Heart left ventricle (tissue), 16 donors: ENCODE results near the gene ROBO1. TPM values are rescaled to one million over a fixed set of nuclear protein-coding genes. Genes with fewer than 3 reads are reported as not detected.

Experiments
- ATAC-seq, 4 donors: fragments of 200-7000 bp; cut with Tn5 transposase; one replicate each; pipeline ENCODE4 v1.9.1; 2020 to 2022; ENCODE audit warnings: moderate library complexity in 4 of 4, mild to moderate bottlenecking in 3 of 4, moderate number of reproducible peaks in 1 of 4
- DNase-seq, 5 donors: peaks; one replicate each; pipeline ENCODE4 v3.0.0-alpha.2; 2020
- H3K27ac ChIP-seq, 12 donors: fragments of 200-600 bp; sonication (generic) in 4 of 12; one replicate each; pipeline versions ENCODE4 v1.5.0 to v1.8.0; 2016 to 2022; ENCODE audit warnings: mild to moderate bottlenecking in 2 of 12
- H3K27me3 ChIP-seq, 9 donors: fragments of 200-600 bp; sonication (generic) in 2 of 9; one replicate each; pipeline versions ENCODE4 v1.5.1 to v1.8.0; 2016 to 2022; ENCODE audit warnings: mild to moderate bottlenecking in 3 of 9
- H3K36me3 ChIP-seq, 9 donors: fragments of 200-600 bp; sonication (generic) in 2 of 9; one replicate each; pipeline versions ENCODE4 v1.5.0 to v1.8.0; 2018 to 2022; ENCODE audit warnings: mild to moderate bottlenecking in 2 of 9
- H3K4me1 ChIP-seq, 12 donors: fragments of 200-600 bp; sonication (generic) in 4 of 12; one replicate each; pipeline versions ENCODE4 v1.5.0 to v1.8.0; 2016 to 2022; ENCODE audit warnings: mild to moderate bottlenecking in 3 of 12
- H3K4me3 ChIP-seq, 12 donors: fragments of 200-600 bp; sonication (generic) in 4 of 12; one replicate each; pipeline versions ENCODE4 v1.5.0 to v1.8.0; 2017 to 2022; ENCODE audit warnings: mild to moderate bottlenecking in 9 of 12, moderate library complexity in 4 of 12
- H3K9me3 ChIP-seq, 12 donors: fragments of 200-600 bp; sonication (generic) in 4 of 12; one replicate each; pipeline versions ENCODE4 v1.5.0 to v1.8.0; 2016 to 2022; ENCODE audit warnings: mild to moderate bottlenecking in 1 of 12
- CTCF ChIP-seq, 12 donors: fragments of 200-600 bp; sonication (generic) in 4 of 12; IDR thresholded peaks; one replicate each; pipeline versions ENCODE4 v1.5.0 to v1.8.0; 2018 to 2022; ENCODE audit warnings: antibody characterized with exemption in 12 of 12, mild to moderate bottlenecking in 5 of 12
- POLR2A ChIP-seq, 2 donors: fragments of 450-650 bp; IDR thresholded peaks; one replicate each; pipeline ENCODE4 v1.6.1; 2017; ENCODE audit warnings: antibody characterized with exemption in 2 of 2, mild to moderate bottlenecking in 2 of 2, moderate library complexity in 2 of 2
- WGBS, 4 donors: extraction: QIAGEN DNeasy Blood & Tissue Kit in 2 of 4; methylation state at CpG; one replicate each; pipeline versions ENCODE4 v1.1.5 to v1.1.7; 2013 to 2018; 5-methylcytosine and 5-hydroxymethylcytosine counted together
- intact Hi-C, 10 donors: fragments of 100-400 bp; cut with DNase I; formaldehyde crosslinking; loops; one replicate each; pipeline versions ENCODE4 v1.11.1 to v1.14.2; 2022
- polyA plus RNA-seq, 2 donors: library from polyadenylated mRNA; stranded (reverse); fragments of 200-250 nt; gene quantifications; one replicate each; pipeline ENCODE4 v1.2.3, GENCODE V29; 2013
- total RNA-seq, 9 donors: library from RNA; depleted of rRNA in 2 of 9; stranded (reverse); fragments of >200 nt in 2 of 9; fragmentation: NEBNext Ultra II Directional in 3 of 9; extraction: Animal tissue kit (Norgen Biotek cat#: 25700) in 3 of 9; gene quantifications; one replicate each; pipeline versions ENCODE4 v1.1.0 to v1.2.4, GENCODE V29; 2016 to 2023
- donor health status: ischemic (EF 13 %, LVEDD 7.1; RV severe dilation, severe dysfunction).
- donor health status: healthy with polysubstance abuse.
- donor health status: DM: no; HTN: yes; CAD: no.
- donor health status: DM: no; HTN: no; CAD: no.
- donor health status: ischemic (EF 25% LVEDD 6.9; RV normal size, moderate dysfunction).
- donor health status: ischemic (EF 25% LVEDD 5.7; RV mildly dilated, moderate dysfunction).
- donor health status: healthy.
- donor health status: DM: yes; HTN: yes; CAD: no.
- donor health status: ischemic (EF 35%, LVEDD 5.7; RV mildly dilated, moderate dysfunction).
- donor health status: nonischemic (EF 11% LVEDD 7.7; RV severe dilation, severe dysfunction).
- donor health status: DM: yes; HTN: yes; CAD: no.
- donor health status: PGD.
- donor health status: ischemic (EF 29% LVEDD 5.4; RV normal size, mild dysfunction).
- donor health status: nonischemic (EF 23%, LVEDD 6.1; RV moderate dilation, normal function).

ROBO1 gene
- total and polyA plus RNA-seq, 11 donors = 1.4 to 14.8 (median 5.7) TPM

GRCh38 chr3:79473993-79474392 is 293.8 kb downstream of the ROBO1 start:
- ATAC-seq = no peak
- no peak for TF ChIP-seq CTCF (IDR thresholded peaks at IDR 0.05)
- TF ChIP-seq POLR2A (IDR thresholded peaks at IDR 0.05) = no peak
- H3K4me3 ChIP-seq = no peak overlapping the region
- H3K9me3 ChIP-seq = peaks cover 0 to 7% (median 0%) of the 10 kb centered on the region in 12 donors
- no peak overlapping the region for H3K27ac ChIP-seq
- intact Hi-C loops = no loop called here
- 70 to 76% (median 73%) methylated on average over 2 of the region's 2 CpGs for WGBS, 4 donors
- H3K4me1 ChIP-seq = no peaks in the 10 kb centered on the region
- DNase-seq = no peak
- H3K36me3 ChIP-seq = no peaks in the 10 kb centered on the region
- H3K27me3 ChIP-seq = no peaks in the 10 kb centered on the region

GRCh38 chr3:79467721-79468120 is 300.1 kb downstream of the ROBO1 start:
- intact Hi-C loops = no loop called here
- no peak for ATAC-seq
- no peaks in the 10 kb centered on the region for H3K36me3 ChIP-seq
- WGBS, 4 donors = 57 to 80% (median 72%) methylated on average over 3 of the region's 3 CpGs
- no peak for TF ChIP-seq POLR2A (IDR thresholded peaks at IDR 0.05)
- TF ChIP-seq CTCF (IDR thresholded peaks at IDR 0.05) = no peak
- no peaks in the 10 kb centered on the region for H3K27me3 ChIP-seq
- H3K9me3 ChIP-seq = peaks cover 0 to 7% (median 0%) of the 10 kb centered on the region in 12 donors
- H3K4me3 ChIP-seq = no peak overlapping the region
- no peak for DNase-seq
- H3K4me1 ChIP-seq = no peaks in the 10 kb centered on the region
- H3K27ac ChIP-seq = no peak overlapping the region

- Histone ChIP-seq H3K27me3 (no peaks in the 10 kb centered on the region), H3K4me3 (no peak overlapping the region), H3K9me3 (no peaks in the 10 kb centered on the region), H3K36me3 (no peaks in the 10 kb centered on the region), H3K27ac (no peak overlapping the region), H3K4me1 (no peaks in the 10 kb centered on the region)
- ATAC-seq (no peak), DNase-seq (no peak)
- intact Hi-C loops = no loop called here
- WGBS, 4 donors = 89 to 100% (median 93%) methylated on average over 1 of the region's 1 CpG
- TF ChIP-seq CTCF (IDR thresholded peaks at IDR 0.05) (no peak), POLR2A (IDR thresholded peaks at IDR 0.05) (no peak)
These were observed 306.5 kb downstream of the ROBO1 start for GRCh38 chr3:79461129-79461792.

GRCh38 chr3:79453600-79453999 is 314.2 kb downstream of the ROBO1 start:
- no peak overlapping the region for H3K4me3 ChIP-seq
- H3K27ac ChIP-seq = no peak overlapping the region
- DNase-seq = no peak
- TF ChIP-seq CTCF (IDR thresholded peaks at IDR 0.05) (no peak), POLR2A (IDR thresholded peaks at IDR 0.05) (no peak)
- H3K36me3 ChIP-seq = no peaks in the 10 kb centered on the region
- ATAC-seq = no peak
- H3K4me1 ChIP-seq = no peaks in the 10 kb centered on the region
- no peaks in the 10 kb centered on the region for H3K9me3 ChIP-seq
- H3K27me3 ChIP-seq = no peaks in the 10 kb centered on the region
- 55 to 62% (median 58%) methylated on average over 2 of the region's 2 CpGs for WGBS, 4 donors
- intact Hi-C loops = no loop called here
